Measurements from ENCODE around the gene ZNF423.

GRCh38 chr16:49623501-49624266 lies 232.2 kb downstream of the ZNF423 start:
- TF ChIP-seq CTCF (IDR thresholded peaks at IDR 0.05; ENCODE audit: insufficient read depth, low read depth, low read length) = no peak
- no peak for TF ChIP-seq EZH2 (IDR thresholded peaks at IDR 0.05; ENCODE audit: insufficient read depth, low read length)

All from astrocyte (in vitro differentiated cells and primary cell).